ENCODE results near the gene SLC44A4.
"Not testable (repeated sequence)": the region's sequence is repeated elsewhere in the genome, so short reads cannot be mapped to it uniquely, and the experiment has no call there.

Gene SLC44A4

DNA sequence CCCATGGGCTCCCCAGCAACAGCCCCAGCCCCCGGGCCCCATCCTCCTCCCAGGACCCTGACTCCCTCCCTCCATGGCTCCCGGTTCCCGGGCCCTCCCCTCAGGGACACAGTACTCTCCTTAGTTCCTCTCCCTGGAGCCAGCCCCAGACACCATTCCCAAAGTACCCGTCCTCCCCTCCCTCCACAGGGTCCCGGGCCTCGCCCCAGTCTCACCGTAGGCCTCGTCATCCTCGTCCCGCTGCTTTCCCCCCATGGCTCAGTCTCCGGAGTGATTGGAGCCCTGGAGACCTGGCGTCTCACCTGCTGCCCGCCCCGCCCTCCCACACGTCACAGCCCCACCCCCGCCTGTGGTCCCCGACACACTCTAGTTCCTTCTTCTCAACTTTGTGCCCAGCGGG, at the start of gene SLC44A4:
SLC44A4 (minus strand) TSS at position 272 of the 400 bp plus-strand sequence; CDS start at position 255, 17 bp downstream.
- no peak for DNase-seq

- no peak for DNase-seq
Observed at GRCh38 chr6:31928672-31928939, 49.8 kb upstream of the SLC44A4 start.

DNA sequence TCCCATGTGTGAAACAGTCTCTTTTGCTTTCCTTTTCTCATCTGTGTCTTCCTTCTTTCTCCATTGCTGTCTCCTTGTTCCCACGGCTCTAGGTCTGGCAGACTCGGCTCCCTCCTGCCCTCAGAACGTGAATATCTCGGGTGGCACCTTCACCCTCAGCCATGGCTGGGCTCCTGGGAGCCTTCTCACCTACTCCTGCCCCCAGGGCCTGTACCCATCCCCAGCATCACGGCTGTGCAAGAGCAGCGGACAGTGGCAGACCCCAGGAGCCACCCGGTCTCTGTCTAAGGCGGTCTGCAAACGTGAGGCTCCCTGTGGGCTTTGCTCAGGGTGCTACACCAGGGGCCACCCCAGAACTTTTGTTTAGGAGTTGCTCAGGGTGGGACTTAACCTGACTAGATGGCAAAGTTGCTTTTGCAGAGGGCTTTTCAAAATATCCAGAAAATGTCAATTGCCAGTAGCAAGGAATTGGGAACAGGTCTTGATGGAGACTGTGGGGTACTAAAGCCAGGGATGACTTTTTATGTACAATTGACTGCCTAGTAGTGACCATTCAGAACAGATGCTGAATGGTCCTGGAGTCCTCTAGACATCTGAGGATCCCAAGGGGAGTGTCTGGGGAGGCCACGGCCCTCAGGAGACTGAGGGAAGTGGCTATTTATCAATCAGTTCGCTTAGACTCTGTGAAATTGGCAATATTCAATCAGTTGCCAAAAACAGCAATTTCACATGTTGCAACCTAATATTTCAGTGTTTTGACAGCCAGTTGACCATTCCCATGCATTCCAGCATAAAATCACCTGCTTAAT, 49.3 kb upstream of the SLC44A4 start:
- DNase-seq = no peak

DNA sequence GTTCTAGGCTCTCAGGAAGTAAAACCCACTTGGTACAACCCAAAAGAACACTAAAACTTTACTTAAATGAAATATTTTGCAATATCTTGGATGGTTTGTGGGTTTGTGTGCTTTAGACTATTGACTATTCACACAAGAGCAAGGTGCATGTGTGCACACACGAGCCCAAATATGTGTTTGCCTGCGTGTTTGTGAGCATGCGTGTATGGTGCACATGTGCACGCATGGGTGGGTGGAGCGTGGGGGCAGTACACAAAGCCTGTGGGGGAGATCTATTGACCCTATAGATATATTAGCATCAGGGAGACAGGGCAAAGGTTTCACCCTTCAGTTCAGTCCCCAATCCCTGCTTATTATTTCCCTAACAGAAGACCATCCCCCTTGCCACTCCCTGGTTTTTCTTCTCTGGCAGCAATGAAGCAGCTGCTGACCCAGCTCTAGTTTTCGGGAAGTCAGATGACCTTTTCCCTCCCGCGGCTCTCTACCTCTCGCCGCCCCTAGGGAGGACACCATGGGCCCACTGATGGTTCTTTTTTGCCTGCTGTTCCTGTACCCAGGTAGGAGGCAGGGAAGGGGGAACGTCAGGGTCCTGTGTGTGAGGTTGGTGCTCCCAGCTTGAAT, 48.6 kb upstream of the SLC44A4 start, which contains the start of gene C2:
C2 (plus strand) TSS at position 476 of the 621 bp plus-strand sequence; CDS start at position 512, 36 bp downstream.
- DNase-seq = no peak

DNA sequence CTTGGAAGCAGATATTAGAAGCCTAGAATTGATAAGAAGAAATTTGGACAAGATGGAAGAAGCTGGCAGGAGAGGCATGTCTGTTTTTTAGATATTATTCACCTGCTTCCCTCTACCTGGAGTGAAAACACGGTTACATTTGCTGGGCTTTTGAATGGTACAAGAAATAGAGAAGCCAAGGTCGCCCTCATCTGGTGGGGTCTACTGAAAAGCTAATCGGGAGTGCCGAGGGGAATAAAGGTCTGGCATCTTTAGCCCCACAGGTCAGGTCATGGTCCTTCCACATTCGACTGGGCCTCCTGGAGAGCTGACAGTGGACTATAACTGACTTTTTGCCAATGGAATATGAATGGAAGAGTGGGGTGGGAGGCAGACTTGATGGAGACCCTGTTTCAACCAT, 44.1 kb upstream of the SLC44A4 start:
- DNase-seq = peak; percentile 48

- DNase-seq = no peak
Observed at GRCh38 chr6:31920811-31921210, 42.0 kb upstream of the SLC44A4 start.

GRCh38 chr6:31919624-31920303, 41.0 kb upstream of the SLC44A4 start:
- no peak for DNase-seq

DNA sequence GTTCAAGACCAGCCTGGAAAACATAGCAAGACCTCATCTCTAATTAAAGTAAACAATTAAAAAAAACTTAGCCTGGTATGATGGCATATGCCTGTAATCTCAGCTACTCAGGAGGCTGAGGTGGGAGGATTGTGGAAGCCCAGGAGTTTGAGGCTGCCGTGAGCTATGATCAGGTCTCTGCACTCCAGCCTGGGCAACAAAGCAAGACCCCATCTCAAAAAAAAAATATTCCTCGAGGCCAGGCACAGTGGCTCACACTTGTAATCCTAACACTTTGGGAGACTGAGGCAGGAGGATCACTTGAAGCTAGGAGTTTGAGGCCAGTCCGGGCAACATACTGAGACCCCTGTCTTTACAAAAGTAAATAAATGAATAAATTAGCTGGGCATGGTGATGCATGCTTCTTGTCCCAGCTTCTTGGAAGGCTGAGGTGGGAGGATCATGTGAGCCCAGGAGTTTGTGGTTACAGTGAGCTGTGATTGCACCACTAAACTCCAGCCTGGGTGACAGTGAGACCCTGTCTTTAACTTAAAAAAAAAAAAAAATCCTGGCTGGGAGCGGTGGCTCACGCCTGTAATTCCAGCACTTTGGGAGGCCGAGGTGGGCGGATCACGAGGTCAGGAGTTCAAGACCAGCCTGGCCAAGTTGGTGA, 39.4 kb upstream of the SLC44A4 start:
- no peak for DNase-seq

DNA sequence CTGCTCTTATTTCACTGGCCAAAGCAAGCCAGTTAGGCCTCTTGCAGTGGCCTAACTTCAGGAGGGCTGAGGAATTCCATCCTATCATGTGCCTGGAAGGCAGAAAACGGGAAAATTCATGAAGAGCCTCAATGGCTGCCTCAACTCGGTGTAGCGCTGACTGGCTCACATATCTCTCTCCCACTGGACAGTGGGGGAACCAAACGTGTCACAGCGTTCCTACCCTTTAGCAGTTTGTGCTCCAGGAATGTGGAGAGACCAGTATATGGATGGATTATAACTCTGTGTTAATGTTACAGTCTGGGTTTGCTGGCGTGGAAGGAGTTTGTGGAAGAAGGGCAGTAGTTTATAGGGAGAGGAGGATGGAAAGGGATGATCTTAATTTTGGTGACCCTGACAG, 37.0 kb upstream of the SLC44A4 start:
- DNase-seq = no peak

GRCh38 chr6:31915351-31915750, 36.6 kb upstream of the SLC44A4 start:
- no peak for DNase-seq

DNA sequence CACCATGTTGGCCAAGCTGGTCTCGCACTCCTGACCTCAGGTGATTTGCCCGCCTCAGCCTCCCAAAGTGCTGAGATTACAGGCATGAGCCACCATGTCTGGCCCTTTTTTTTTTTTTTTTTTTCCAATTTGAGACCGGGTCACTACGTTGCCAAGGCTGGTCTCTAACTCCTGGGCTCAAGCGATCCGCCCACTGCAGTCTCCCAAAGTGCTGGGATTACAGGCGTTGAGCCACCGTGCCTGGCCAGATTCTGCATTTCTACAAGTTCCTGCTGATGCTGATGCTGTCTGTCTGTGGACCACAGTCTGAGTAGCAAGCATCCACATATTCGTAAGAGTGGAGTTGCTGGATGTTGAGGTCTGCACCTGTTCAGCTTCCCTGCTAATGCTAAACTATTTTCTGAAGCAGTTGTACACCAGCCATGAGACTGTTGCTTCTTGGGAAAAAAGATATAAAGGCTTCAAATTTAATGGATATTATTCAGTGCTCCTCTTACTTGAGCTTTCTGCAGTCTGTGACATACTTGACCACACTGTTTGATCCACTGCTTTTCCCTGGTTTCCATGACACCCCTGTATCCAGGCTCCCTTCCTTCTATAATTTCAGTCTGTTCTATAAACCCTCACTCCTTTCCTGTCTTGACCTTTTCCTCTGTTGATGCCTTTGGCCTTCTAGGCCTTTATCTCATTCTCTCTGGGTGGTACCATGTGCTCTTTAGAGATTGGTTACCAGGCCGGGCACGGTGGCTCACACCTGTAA, 33.2 kb upstream of the SLC44A4 start:
- no peak for DNase-seq

GRCh38 chr6:31909298-31909697, 30.5 kb upstream of the SLC44A4 start:
- not testable (repeated sequence) for DNase-seq

DNA sequence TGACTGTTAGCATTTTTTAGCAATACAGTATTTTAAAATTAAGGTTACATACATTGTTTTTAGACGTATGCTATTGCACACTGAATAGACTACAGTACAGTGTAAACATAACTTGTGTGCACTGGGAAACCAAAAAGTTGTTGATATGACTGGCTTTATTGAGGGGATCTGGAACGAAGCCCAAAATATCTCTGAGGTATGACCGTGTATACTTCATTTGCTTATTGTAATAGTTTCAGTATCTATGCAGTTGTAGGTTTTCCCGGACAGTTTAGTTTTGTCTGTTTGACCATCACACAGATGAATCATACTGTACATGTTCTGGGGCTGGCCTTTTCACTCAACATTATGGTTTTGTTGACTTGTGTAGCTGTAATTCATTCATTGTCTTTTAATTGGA, 30.0 kb upstream of the SLC44A4 start:
- DNase-seq = no peak

GRCh38 chr6:31908255-31908654, 29.5 kb upstream of the SLC44A4 start:
- DNase-seq = not testable (repeated sequence)

- peak; percentile 42 for DNase-seq
Observed at GRCh38 chr6:31907158-31907813, 28.5 kb upstream of the SLC44A4 start.

- not testable (repeated sequence) for DNase-seq
Observed at GRCh38 chr6:31906727-31907126, 27.9 kb upstream of the SLC44A4 start.

GRCh38 chr6:31906122-31906521, 27.3 kb upstream of the SLC44A4 start:
- DNase-seq = no peak

DNA sequence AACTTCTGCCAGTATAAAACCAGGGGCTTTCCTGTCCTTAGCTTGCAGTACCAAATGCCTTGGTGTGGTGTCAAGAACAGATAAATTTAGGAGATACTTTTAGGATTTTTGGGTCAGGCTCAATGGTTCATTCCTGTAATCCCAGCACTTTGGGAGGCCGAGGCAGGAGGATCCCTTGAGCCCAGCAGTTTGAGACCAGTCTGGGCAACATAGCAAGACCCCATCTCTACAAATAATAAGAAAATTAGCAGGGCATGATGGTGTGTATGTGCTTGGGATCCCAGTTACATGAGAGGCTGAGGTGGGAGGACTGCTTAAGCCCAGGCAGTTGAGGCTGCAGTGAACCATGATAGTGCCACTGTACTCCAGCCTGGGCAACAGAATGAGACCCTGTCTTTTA, 26.2 kb upstream of the SLC44A4 start:
- no peak for DNase-seq

GRCh38 chr6:31903957-31904356, 25.2 kb upstream of the SLC44A4 start:
- DNase-seq = no peak

DNA sequence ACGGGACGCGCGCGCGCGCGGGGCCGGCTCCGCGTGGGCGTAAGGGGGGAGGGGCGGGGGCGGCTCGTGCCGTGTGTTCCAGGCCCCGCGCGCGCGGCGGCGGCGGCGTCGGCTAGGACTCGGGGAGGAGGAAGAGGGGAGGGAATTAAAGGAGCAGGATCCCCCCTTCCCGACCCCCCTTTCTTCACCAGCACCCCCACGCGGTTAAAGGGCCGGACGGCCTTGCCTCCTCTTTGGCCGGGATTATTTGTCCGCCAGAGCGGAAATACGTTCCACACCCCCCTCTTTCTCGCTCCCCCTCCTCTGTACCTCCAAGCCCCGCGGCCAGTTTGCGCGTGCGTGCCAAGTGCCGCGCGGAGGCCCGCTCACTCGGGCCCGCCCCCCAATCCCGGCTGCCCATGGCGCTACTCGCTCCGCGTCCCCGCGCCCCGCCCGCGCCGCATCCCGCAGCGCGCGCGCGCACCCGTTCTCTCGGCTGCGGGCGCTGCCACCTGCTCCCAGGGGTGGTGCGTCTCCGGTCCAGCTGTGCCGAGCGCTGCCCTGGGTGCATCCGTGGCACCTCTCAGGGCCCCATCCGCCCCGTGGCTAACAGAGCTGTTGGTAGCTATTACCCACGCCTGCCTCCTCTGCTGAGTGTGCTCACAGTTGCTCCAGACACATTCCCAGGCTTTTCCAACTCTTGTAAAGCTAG, 23.3 kb upstream of the SLC44A4 start, which contains the start of gene ZBTB12:
ZBTB12 (minus strand) TSS at position 134 of the 691 bp plus-strand sequence. CDS start 781 bp downstream, outside the sequence.
- peak; percentile 88 for DNase-seq

- peak; percentile 78 for DNase-seq
Observed at GRCh38 chr6:31901415-31901952, 22.7 kb upstream of the SLC44A4 start.
